Liver (tissue), 3 donors: ENCODE results near the gene FTO.

Experiments
- ATF3 ChIP-seq: IDR thresholded peaks from 2 replicates; pipeline ENCODE4 v1.6.1; 2016; ENCODE audit warnings: antibody characterized with exemption
- CTCF ChIP-seq: fragments of 150-350 bp; IDR thresholded peaks from 2 replicates; pipeline ENCODE4 v1.5.1; 2017; ENCODE audit warnings: improper control_type of control experiment, low read depth, low read length; ENCODE audit not compliant: missing input control
- EGR1 ChIP-seq, 2 donors: IDR thresholded peaks; 2 replicates each; pipeline ENCODE4 v1.6.1; 2016 to 2018; ENCODE audit warnings: antibody characterized with exemption in 2 of 2, low read depth in 2 of 2
- FOXA2 ChIP-seq: IDR thresholded peaks from 2 replicates; pipeline ENCODE4 v1.6.1; 2016; ENCODE audit warnings: antibody characterized with exemption
- GABPA ChIP-seq, 2 donors: IDR thresholded peaks in 1 of 2; conservative IDR thresholded peaks in 1 of 2; 2 replicates each; pipeline ENCODE4 v1.6.1; 2016; ENCODE audit warnings: antibody characterized with exemption in 2 of 2, mild to moderate bottlenecking in 1 of 2, moderate library complexity in 1 of 2
- HNF4A ChIP-seq, 2 donors: conservative IDR thresholded peaks; 2 replicates each; pipeline ENCODE4 v1.6.1; 2016; ENCODE audit warnings: antibody characterized with exemption in 2 of 2, mild to moderate bottlenecking in 2 of 2
- MAX ChIP-seq: IDR thresholded peaks from 2 replicates; pipeline ENCODE4 v1.6.1; 2016; ENCODE audit warnings: antibody characterized with exemption
- NR2F2 ChIP-seq: IDR thresholded peaks from 2 replicates; pipeline ENCODE4 v1.6.1; 2016; ENCODE audit warnings: antibody characterized with exemption
- REST ChIP-seq: IDR thresholded peaks from 2 replicates; pipeline ENCODE4 v1.6.1; 2016; ENCODE audit warnings: antibody characterized with exemption, mild to moderate bottlenecking
- RXRA ChIP-seq, 2 donors: IDR thresholded peaks; 2 replicates each; pipeline ENCODE4 v1.6.1; 2017 to 2018; ENCODE audit warnings: antibody characterized with exemption in 2 of 2, mild to moderate bottlenecking in 1 of 2
- SP1 ChIP-seq: IDR thresholded peaks from 2 replicates; pipeline ENCODE4 v1.6.1; 2018; ENCODE audit warnings: antibody characterized with exemption, mild to moderate bottlenecking
- TAF1 ChIP-seq: conservative IDR thresholded peaks from 2 replicates; pipeline ENCODE4 v1.6.1; 2016; ENCODE audit warnings: antibody characterized with exemption, mild to moderate bottlenecking
- YY1 ChIP-seq: IDR thresholded peaks from 2 replicates; pipeline ENCODE4 v1.6.1; 2016; ENCODE audit warnings: antibody characterized with exemption, mild to moderate bottlenecking
- donor health status: healthy.
- donor health status: healthy.

GRCh38 chr16:53743149-53743566 is 39.2 kb downstream of the FTO start:
- TF ChIP-seq REST (no peak), CTCF (peak; percentile 50), EGR1 (IDR thresholded peaks at IDR 0.05; ENCODE audit: low read depth in 2 of 2) (no peak), TAF1 (no peak), ATF3 (no peak), NR2F2 (no peak), FOXA2 (no peak), HNF4A (conservative IDR thresholded peaks at IDR 0.05) (no peak), YY1 (no peak), MAX (no peak), GABPA (IDR thresholded peaks at IDR 0.05 in 1 of 2, conservative IDR thresholded peaks at IDR 0.05 in 1 of 2) (no peak), RXRA (IDR thresholded peaks at IDR 0.05) (no peak), SP1 (no peak)
